Neuron (in vitro differentiated cells): ENCODE measurements around the gene C16orf82.
"Not testable (repeated sequence)": the region's sequence is repeated elsewhere in the genome, so short reads cannot be mapped to it uniquely, and the experiment has no call there.

Experiments used
- H2AFZ ChIP-seq: one replicate; pipeline ENCODE4 v1.6.1; 2013; ENCODE audit warnings: low read depth, mild to moderate bottlenecking, inconsistent platforms, low read length, moderate library complexity
- H3K27me3 ChIP-seq: one replicate; pipeline ENCODE4 v1.6.1; 2013; ENCODE audit warnings: low read length; ENCODE audit not compliant: insufficient read depth
- H3K36me3 ChIP-seq: one replicate; pipeline ENCODE4 v1.6.1; 2013; ENCODE audit warnings: low read length; ENCODE audit not compliant: insufficient read depth
- H3K4me1 ChIP-seq: one replicate; pipeline ENCODE4 v1.6.1; 2013; ENCODE audit warnings: low read length; ENCODE audit not compliant: insufficient read depth
- H3K4me3 ChIP-seq: 2 replicates; pipeline ENCODE4 v1.5.1; 2013; ENCODE audit warnings: mild to moderate bottlenecking, low read length, moderate library complexity
- H3K9me3 ChIP-seq: one replicate; pipeline ENCODE4 v1.6.1; 2013; ENCODE audit warnings: low read length

The C16orf82 gene

GRCh38 chr16:27053996-27054395 is 12.7 kb upstream of the C16orf82 start:
- H2AFZ ChIP-seq = no peak overlapping the region
- H3K27me3 ChIP-seq = no peaks in the 10 kb centered on the region
- no peaks in the 10 kb centered on the region for H3K4me1 ChIP-seq
- no peaks in the 10 kb centered on the region for H3K36me3 ChIP-seq
- no peaks in the 10 kb centered on the region for H3K9me3 ChIP-seq
- H3K4me3 ChIP-seq = no peak overlapping the region

- Histone ChIP-seq H3K27me3 (peaks cover 4% of the 10 kb centered on the region), H2AFZ (no peak overlapping the region)
These were observed 8.4 kb upstream of the C16orf82 start for GRCh38 chr16:27058299-27058698.

GRCh38 chr16:27070776-27071175 is 4.0 kb downstream of the C16orf82 start:
- Histone ChIP-seq H3K36me3 (no peaks in the 10 kb centered on the region), H2AFZ (no peak overlapping the region), H3K9me3 (no peaks in the 10 kb centered on the region), H3K4me1 (peaks cover 17% of the 10 kb centered on the region), H3K27me3 (no peaks in the 10 kb centered on the region), H3K4me3 (no peak overlapping the region)

More at GRCh38 chr16:27058299-27058698, 8.4 kb upstream of the C16orf82 start:
- Histone ChIP-seq H3K4me1 (no peaks in the 10 kb centered on the region), H3K36me3 (no peaks in the 10 kb centered on the region), H3K9me3 (no peaks in the 10 kb centered on the region), H3K4me3 (no peak overlapping the region)

- H3K4me3 ChIP-seq = no peak overlapping the region
- no peaks in the 10 kb centered on the region for H3K36me3 ChIP-seq
- no peak overlapping the region for H2AFZ ChIP-seq
These were observed 7.0 kb downstream of the C16orf82 start for GRCh38 chr16:27073733-27074132.

GRCh38 chr16:27080895-27081294 is 14.2 kb downstream of the C16orf82 start:
- Histone ChIP-seq H2AFZ (no peak overlapping the region), H3K27me3 (no peaks in the 10 kb centered on the region), H3K9me3 (no peaks in the 10 kb centered on the region), H3K4me1 (peaks cover 7% of the 10 kb centered on the region), H3K36me3 (no peaks in the 10 kb centered on the region), H3K4me3 (no peak overlapping the region)

More at GRCh38 chr16:27073733-27074132, 7.0 kb downstream of the C16orf82 start:
- no peaks in the 10 kb centered on the region for H3K9me3 ChIP-seq
- no peaks in the 10 kb centered on the region for H3K27me3 ChIP-seq
- H3K4me1 ChIP-seq = no peaks in the 10 kb centered on the region

- Histone ChIP-seq H3K9me3 (no peaks in the 10 kb centered on the region), H3K36me3 (no peaks in the 10 kb centered on the region), H3K4me3 (peak overlapping the region; percentile 6), H3K27me3 (no peaks in the 10 kb centered on the region), H2AFZ (no peak overlapping the region), H3K4me1 (peaks cover 7% of the 10 kb centered on the region)
These were observed 17.1 kb downstream of the C16orf82 start for GRCh38 chr16:27083861-27084261.

GRCh38 chr16:27084307-27085028 is 17.7 kb downstream of the C16orf82 start:
- Histone ChIP-seq H2AFZ (no peak overlapping the region), H3K36me3 (no peaks in the 10 kb centered on the region), H3K9me3 (no peaks in the 10 kb centered on the region), H3K27me3 (no peaks in the 10 kb centered on the region), H3K4me1 (peaks cover 7% of the 10 kb centered on the region), H3K4me3 (no peak overlapping the region)

GRCh38 chr16:27085182-27085581 is 18.5 kb downstream of the C16orf82 start:
- Histone ChIP-seq H3K9me3 (no peaks in the 10 kb centered on the region), H2AFZ (no peak overlapping the region), H3K36me3 (no peaks in the 10 kb centered on the region), H3K4me3 (no peak overlapping the region), H3K4me1 (peaks cover 7% of the 10 kb centered on the region), H3K27me3 (no peaks in the 10 kb centered on the region)

- not testable (repeated sequence) for H3K4me3 ChIP-seq, H3K9me3 ChIP-seq, H2AFZ ChIP-seq, H3K4me1 ChIP-seq, H3K36me3 ChIP-seq, H3K27me3 ChIP-seq
These were observed 19.3 kb downstream of the C16orf82 start for GRCh38 chr16:27086031-27086430.

GRCh38 chr16:27088216-27088615 is 21.5 kb downstream of the C16orf82 start:
- H3K27me3 ChIP-seq = no peaks in the 10 kb centered on the region
- no peaks in the 10 kb centered on the region for H3K36me3 ChIP-seq
- H3K4me1 ChIP-seq = peaks cover 7% of the 10 kb centered on the region
- no peaks in the 10 kb centered on the region for H3K9me3 ChIP-seq
- no peak overlapping the region for H3K4me3 ChIP-seq
- no peak overlapping the region for H2AFZ ChIP-seq

- no peak overlapping the region for H2AFZ ChIP-seq
- H3K27me3 ChIP-seq = no peaks in the 10 kb centered on the region
- H3K4me3 ChIP-seq = no peak overlapping the region
- no peaks in the 10 kb centered on the region for H3K9me3 ChIP-seq
- no peaks in the 10 kb centered on the region for H3K36me3 ChIP-seq
- H3K4me1 ChIP-seq = no peaks in the 10 kb centered on the region
These were observed 29.6 kb downstream of the C16orf82 start for GRCh38 chr16:27096375-27096774.

- Histone ChIP-seq H3K4me3 (no peak overlapping the region), H3K27me3 (no peaks in the 10 kb centered on the region), H3K36me3 (no peaks in the 10 kb centered on the region), H3K9me3 (no peaks in the 10 kb centered on the region), H2AFZ (no peak overlapping the region), H3K4me1 (no peaks in the 10 kb centered on the region)
These were observed 31.1 kb downstream of the C16orf82 start for GRCh38 chr16:27097800-27098230.

GRCh38 chr16:27098366-27099049 is 31.8 kb downstream of the C16orf82 start:
- no peak overlapping the region for H3K4me3 ChIP-seq
- no peaks in the 10 kb centered on the region for H3K4me1 ChIP-seq
- H2AFZ ChIP-seq = no peak overlapping the region
- H3K36me3 ChIP-seq = no peaks in the 10 kb centered on the region
- H3K27me3 ChIP-seq = no peaks in the 10 kb centered on the region
- no peaks in the 10 kb centered on the region for H3K9me3 ChIP-seq
